Ecto neural progenitor cell (in vitro differentiated cells): Measurements from ENCODE around the gene RPL22.

Experiments used
- DNase-seq: peaks from one replicate; pipeline ENCODE4 v3.0.0-alpha.2; 2018; ENCODE audit warnings: low spot score

The RPL22 gene

GRCh38 chr1:6200188-6200809 is 904 bp upstream of the RPL22 start:
- no peak for DNase-seq

GRCh38 chr1:6198646-6199297 is 623 bp downstream of the RPL22 start:
- no peak for DNase-seq

- no peak for DNase-seq
Observed at GRCh38 chr1:6197746-6198427, 1.5 kb downstream of the RPL22 start.

- no peak for DNase-seq
Observed at GRCh38 chr1:6191968-6192367, 7.4 kb downstream of the RPL22 start.

DNA sequence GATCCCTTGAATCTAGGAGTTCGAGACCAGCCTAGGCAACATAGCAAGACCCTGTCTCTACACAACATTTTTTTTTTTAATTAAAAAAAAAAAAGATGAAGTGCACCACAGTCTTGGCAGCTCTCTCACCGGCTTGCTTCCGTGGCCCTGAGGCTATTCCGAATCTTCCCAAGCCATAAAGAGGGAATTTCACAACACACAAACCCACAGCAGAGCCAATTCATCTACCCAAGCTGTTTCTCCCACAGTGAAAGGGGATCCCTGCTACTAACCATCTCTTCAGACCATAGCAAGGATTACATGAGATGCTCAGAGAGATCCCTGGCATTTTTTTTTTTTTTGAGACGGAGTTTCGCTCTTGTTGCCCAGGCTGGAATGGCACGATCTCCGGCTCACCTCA is 10.9 kb downstream of the RPL22 start:
- DNase-seq = no peak

DNA sequence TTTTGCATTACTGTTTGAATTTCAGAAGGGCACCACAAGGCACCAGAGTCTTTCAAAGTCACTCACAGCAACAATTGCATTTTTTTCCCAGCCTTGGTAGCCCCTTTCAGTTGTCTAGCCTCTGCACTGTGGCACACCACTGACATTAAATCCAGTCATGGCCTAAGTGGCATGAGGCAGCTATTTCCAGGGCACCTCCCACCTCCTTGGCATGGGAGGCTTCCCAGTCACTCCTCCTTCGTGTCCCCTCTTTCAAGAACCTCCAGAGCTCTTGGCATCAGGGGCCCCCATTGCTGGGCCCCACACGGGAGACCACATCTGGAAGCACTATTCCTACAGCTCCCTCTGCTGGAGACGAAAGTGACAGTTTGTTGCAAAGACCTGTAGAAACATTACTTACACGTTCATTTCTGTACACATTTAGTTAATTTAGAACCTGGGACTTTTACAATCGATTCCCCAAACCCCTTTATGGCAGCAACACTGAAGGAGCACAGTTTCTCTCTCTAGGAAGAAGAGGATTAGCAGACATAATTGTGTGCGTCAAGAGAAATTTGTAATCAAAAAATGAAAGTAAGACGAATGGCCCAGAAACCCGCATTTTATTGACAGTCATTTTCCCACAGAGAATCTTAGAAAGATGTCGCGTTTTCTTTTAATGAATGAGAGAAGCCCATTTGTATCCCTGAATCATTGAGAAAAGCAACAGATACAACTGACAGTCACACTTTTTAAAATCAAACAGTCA is 13.6 kb downstream of the RPL22 start:
- DNase-seq = no peak

DNA sequence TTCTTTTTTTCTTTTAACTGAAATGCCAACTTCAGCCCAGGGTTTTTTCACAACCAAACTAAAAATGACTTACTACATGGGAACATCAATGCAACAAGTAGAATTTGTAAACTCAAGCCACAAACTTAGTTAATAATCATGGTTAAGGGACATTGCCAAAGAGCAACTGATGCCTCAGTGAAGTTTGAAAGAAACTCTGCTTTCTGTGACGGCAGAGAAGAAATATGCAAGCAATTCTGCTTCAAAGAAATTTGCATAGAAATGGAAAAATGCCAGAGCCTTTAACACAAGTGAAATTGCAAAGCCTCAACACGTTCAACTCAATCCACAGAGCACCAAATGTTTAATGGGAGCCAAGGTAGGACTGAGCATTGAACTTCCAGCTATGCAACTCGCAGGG is 14.2 kb downstream of the RPL22 start:
- DNase-seq = no peak

- DNase-seq = no peak
Observed at GRCh38 chr1:6184083-6184783, 15.2 kb downstream of the RPL22 start.

DNA sequence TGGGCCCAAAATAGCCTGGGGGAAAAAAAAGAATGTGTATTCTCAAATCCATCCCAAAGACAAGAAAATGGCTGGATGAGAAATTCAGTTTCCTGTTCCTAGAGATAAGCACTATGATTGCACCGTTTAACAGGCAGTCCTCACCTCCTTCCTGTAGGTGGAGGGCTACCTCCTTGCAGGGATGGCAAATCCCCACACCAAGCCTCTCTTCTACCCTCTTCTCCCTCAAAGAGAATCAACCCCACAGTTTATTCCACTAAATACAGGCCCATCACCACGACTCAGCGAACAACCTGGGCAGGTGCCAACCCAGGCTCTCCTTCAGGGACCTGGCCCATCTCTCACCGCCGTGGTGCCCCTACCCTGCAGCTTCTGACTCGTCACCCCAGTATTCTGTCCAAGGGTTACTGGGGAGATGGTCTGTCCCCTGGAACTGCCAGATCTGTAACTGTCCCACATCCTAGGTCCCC is 15.8 kb downstream of the RPL22 start:
- DNase-seq = no peak

GRCh38 chr1:6181347-6181770 is 18.0 kb downstream of the RPL22 start:
- no peak for DNase-seq

- no peak for DNase-seq
Observed at GRCh38 chr1:6180707-6181311, 18.6 kb downstream of the RPL22 start.

GRCh38 chr1:6180268-6180706 is 19.1 kb downstream of the RPL22 start, which contains the start of gene CHD5:
Gene CHD5, minus strand, starts transcription at chr1:6180321. Its CDS starts 298 bp downstream, at chr1:6180023.
- no peak for DNase-seq

DNA sequence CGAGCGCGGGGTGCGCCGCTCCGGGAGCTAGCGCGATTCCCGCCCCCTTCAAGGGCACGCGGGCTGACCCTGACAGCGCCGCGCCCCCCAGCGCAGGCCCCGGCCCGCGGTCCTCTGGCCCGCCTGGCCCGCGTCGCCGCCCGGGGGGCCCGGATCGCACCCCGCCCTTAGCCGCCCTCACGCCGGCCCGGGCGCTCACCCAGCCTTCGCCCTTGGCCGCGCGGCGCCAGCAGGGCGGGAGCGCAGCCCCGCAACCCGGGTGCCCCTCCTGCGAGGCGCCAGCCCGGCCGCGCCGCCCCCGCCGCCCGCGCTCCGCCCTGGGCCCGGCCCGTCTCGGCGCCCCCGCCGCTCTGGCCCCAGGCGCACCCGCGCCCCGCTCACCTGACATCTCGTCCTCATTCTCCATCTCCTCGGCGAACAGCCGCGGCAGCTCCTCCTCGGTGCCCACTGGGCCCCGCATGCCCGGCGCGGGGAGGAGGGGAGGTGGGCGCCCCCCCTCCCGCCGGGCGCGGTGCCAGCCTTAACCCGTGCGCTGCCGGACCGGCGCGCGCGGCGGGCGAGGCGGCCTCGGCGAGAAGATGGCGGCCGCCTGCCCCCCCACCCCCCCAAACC is 19.7 kb downstream of the RPL22 start:
- DNase-seq = no peak

DNA sequence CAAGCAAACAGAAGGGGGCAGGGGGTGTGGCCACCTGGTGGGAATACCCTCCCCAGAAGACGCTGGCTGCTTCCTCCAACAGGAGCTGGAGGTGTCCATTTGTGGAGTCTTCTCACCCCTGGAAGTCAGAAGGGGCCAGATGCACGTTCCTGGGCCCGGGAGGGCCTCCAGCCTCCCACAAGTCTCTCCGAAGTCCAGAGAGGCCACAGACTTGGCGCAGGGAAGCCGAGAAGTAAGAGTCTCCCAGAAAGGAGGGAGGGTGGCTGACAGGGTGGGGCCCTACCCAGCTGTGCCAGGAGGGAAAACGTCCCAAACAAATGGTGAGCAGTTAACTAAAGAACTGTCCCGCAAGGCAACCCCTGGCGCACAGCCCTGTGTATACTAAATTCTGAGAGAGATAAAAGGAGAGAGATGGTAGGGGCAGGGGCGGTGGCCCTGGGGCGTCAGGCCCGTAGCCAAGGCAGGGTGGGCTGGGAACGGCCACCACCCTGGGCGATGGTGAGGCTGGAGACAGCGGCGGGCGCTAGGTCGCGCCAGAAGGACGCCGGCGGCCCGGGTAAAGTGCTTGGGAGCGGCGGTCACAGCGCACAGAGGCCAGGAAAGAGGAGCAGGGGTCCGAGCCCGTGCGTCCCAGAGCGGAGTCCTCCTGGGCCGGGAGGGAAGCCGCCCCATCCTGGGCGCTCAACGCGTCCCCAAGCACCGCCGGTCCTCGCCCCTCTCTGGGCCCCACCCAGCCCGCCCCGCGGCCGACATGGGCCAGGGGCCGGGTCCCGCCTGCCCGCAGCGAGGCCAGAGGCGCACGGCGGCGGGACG is 20.4 kb downstream of the RPL22 start:
- DNase-seq = no peak

DNA sequence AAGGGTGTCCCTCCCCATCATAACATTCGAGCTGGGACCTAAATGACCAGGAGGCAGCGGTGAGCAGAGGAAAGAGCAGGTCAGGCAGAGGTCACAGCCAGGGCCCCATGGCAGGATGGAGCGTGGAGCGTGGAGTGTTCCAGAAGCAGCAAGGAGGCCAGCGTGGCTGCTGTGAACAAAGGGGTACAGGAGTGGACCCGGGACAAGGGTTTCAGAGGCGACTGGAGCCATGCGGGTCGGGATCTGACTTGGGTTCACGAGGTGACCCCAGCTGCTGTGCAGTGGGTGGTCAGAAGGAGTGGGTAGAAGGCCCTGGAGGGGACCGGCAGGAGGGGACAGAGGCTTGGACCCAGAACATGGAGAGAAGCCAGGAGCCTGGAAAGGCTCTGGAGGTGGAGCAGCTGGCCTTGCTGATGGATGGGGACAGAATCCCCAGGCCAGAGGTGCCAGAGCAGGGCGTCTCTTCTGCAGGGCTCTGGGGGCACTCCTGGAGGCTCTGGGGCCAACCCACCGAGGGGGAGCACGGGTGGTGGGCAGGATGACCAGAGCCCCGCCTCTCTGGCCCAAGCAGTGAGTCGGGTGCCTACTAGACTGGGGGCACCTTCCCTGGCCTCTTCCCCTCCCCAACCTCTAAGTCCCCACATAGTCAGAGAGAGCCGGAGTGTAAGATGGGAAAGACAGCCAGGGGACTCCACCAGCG is 21.6 kb downstream of the RPL22 start:
- DNase-seq = no peak

GRCh38 chr1:6176779-6177178 is 22.6 kb downstream of the RPL22 start:
- no peak for DNase-seq

DNA sequence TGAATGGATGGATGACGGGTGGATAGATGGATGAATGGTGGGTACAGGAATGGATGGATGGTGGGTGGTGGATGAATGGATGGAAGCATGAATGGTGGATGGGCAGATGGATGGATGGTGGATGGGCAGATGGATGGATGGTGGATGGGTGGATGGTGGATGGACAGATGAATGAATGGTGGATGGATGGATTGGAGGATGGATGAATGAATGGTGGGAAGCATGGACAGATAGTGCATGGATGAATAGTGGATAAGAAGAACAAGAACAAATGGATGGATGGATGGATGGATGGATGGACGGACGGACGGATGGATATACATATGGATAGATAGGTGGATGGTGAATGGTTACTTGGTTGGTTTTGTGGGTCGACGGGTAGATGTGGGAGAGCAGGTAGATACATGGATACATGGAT is 24.0 kb downstream of the RPL22 start:
- no peak for DNase-seq

DNA sequence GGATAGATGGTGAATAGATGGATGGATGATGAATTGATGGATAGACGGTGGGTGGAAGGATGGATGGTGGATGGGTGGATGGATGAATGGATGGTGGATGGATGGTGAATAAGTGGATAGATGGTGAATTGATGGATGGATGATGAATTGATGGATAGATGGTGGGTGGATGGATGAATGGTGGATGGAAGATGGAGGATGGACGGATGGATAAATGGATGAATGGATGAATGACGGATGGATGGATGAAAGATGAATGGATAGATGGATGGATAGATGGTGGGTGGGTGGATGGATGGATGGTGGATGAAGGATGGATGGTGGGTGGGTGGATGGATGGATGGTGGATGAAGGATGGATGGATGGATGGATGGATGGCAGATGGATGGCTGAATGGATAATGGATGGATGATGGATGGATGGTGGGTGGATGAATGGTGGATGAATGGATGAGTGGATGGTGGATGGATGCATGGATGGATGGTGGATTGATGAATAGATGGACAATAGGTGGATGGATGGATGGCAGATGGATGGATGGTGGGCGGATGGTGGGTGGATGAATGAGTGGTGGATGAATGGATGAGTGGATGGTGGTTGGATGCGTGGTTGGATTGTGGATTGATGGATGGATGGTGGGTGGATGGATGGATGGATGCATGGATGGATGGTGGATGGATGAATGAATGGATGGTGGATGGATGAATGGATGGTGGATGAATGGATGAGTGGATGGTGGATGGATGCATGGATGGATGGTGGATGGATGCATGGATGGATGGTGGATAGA is 24.6 kb downstream of the RPL22 start:
- no peak for DNase-seq

- no peak for DNase-seq
Observed at GRCh38 chr1:6172549-6172948, 26.8 kb downstream of the RPL22 start.
